B cell (primary cell): ENCODE data around the gene PPP1R13B. TPM values are rescaled to one million over a fixed set of nuclear protein-coding genes. Genes with fewer than 3 reads are reported as not detected.

ENCODE experiments used
- ATAC-seq: fragments of 200-7000 bp; cut with Tn5 transposase; one replicate; pipeline ENCODE4 v1.10.0; 2021; ENCODE audit warnings: low read depth, mild to moderate bottlenecking, moderate number of reproducible peaks, moderate library complexity
- CTCF ChIA-PET: fragments of 350-600 bp; sonication (Branson Sonifier 250); formaldehyde crosslinking; loops from one replicate; lab custom pipeline; 2021; ENCODE audit warnings: antibody characterized with exemption, inconsistent platforms; lab: Charles Lee
- POLR2A ChIA-PET: fragments of 350-600 bp; sonication (Branson Sonifier 250); formaldehyde crosslinking; loops from one replicate; lab custom pipeline; 2021; ENCODE audit warnings: antibody characterized with exemption; lab: Charles Lee
- DNase-seq: peaks from one replicate; pipeline ENCODE4 v3.0.0; 2013
- H2AFZ ChIP-seq: 2 replicates; pipeline ENCODE4 v1.6.1; 2012; ENCODE audit warnings: mild to moderate bottlenecking, low read depth, low read length; ENCODE audit not compliant: insufficient read depth, poor library complexity, severe bottlenecking
- H3K27ac ChIP-seq, 2 donors: 1 replicate in 1 of 2; 2 replicates in 1 of 2; pipeline ENCODE4 v1.5.1; 2012 to 2013; ENCODE audit warnings: low read length in 2 of 2, mild to moderate bottlenecking in 2 of 2, moderate library complexity in 1 of 2
- H3K27me3 ChIP-seq, 4 experiments: fragments of 200-600 bp in 1 of 4; sonication (generic) in 1 of 4; replicated peaks in 1 of 4; 1 replicate in 2 of 4; 2 replicates in 2 of 4; pipeline versions ENCODE4 v1.6.1 to v1.7.0; 2013 to 2016; ENCODE audit warnings: low read length in 3 of 4, mild to moderate bottlenecking in 2 of 4, mixed read lengths in 1 of 4, moderate library complexity in 1 of 4; ENCODE audit not compliant: insufficient read depth in 4 of 4, control insufficient read depth in 3 of 4; ENCODE audit errors: control extremely low read depth in 1 of 4
- H3K36me3 ChIP-seq, 2 experiments: replicated peaks in 1 of 2; 1 replicate in 1 of 2; 2 replicates in 1 of 2; pipeline versions ENCODE4 v1.6.1 to v1.7.1; 2013; ENCODE audit warnings: low read length in 1 of 2; ENCODE audit not compliant: insufficient read depth in 2 of 2, control insufficient read depth in 1 of 2; ENCODE audit errors: control extremely low read depth in 1 of 2, extremely low read depth in 1 of 2
- H3K4me1 ChIP-seq, 2 donors: fragments of 200-600 bp in 1 of 2; sonication (generic) in 1 of 2; 1 replicate in 1 of 2; 2 replicates in 1 of 2; pipeline versions ENCODE4 v1.5.1 to v1.6.1; 2013 to 2017; ENCODE audit warnings: low read length in 2 of 2; ENCODE audit not compliant: control insufficient read depth in 2 of 2, insufficient read depth in 2 of 2
- H3K4me2 ChIP-seq: replicated peaks from 2 replicates; pipeline ENCODE3; 2012; ENCODE audit warnings: mild to moderate bottlenecking, low read depth, low read length; ENCODE audit not compliant: poor library complexity, severe bottlenecking
- H3K4me3 ChIP-seq, 5 experiments: fragments of 200-600 bp in 1 of 5; sonication (generic) in 1 of 5; 1 replicate in 3 of 5; 2 replicates in 2 of 5; pipeline versions ENCODE4 v1.5.1 to v1.7.0; 2011 to 2016; ENCODE audit warnings: low read length in 4 of 5, mild to moderate bottlenecking in 4 of 5, low read depth in 2 of 5, control low read depth in 1 of 5, moderate library complexity in 1 of 5; ENCODE audit not compliant: insufficient read depth in 1 of 5; ENCODE audit errors: control extremely low read depth in 1 of 5, extremely low read depth in 1 of 5
- H3K79me2 ChIP-seq: fragments of 200-600 bp; sonication (generic); one replicate; pipeline ENCODE4 v1.6.0; 2016; ENCODE audit warnings: low read length; ENCODE audit not compliant: control insufficient read depth, insufficient read depth
- H3K9ac ChIP-seq: fragments of 200-600 bp; sonication (generic); 2 replicates; pipeline ENCODE4 v1.6.1; 2017; ENCODE audit warnings: mild to moderate bottlenecking, low read length, moderate library complexity
- H3K9me3 ChIP-seq, 3 donors: one replicate each; pipeline versions ENCODE4 v1.6.1 to v1.7.1; 2013; ENCODE audit warnings: low read length in 2 of 3; ENCODE audit not compliant: control insufficient read depth in 2 of 3, insufficient read depth in 1 of 3; ENCODE audit errors: control extremely low read depth in 1 of 3
- H4K20me1 ChIP-seq: 2 replicates; pipeline ENCODE4 v1.6.0; 2012; ENCODE audit warnings: mild to moderate bottlenecking, low read length; ENCODE audit not compliant: insufficient read depth, control insufficient read depth, poor library complexity, severe bottlenecking
- H3K27ac Mint-ChIP-seq: one replicate; pipeline ENCODE4 v1.8.0; 2021; ENCODE audit warnings: mixed read lengths
- H3K27me3 Mint-ChIP-seq: one replicate; pipeline ENCODE4 v1.8.0; 2021; ENCODE audit warnings: mixed read lengths
- H3K4me1 Mint-ChIP-seq: one replicate; pipeline ENCODE4 v1.8.0; 2021; ENCODE audit warnings: mixed read lengths
- H3K4me3 Mint-ChIP-seq: one replicate; pipeline ENCODE4 v1.8.0; 2021; ENCODE audit warnings: mixed read lengths
- H3K9me3 Mint-ChIP-seq: one replicate; pipeline ENCODE4 v1.8.0; 2022; ENCODE audit warnings: mixed read lengths; ENCODE audit not compliant: insufficient read depth
- CTCF ChIP-seq: fragments of 200-600 bp; IDR thresholded peaks from one replicate; pipeline ENCODE4 v1.8.0; 2022; ENCODE audit warnings: antibody characterized with exemption, mild to moderate bottlenecking
- EZH2 ChIP-seq: IDR thresholded peaks from 2 replicates; pipeline ENCODE4 v1.6.1; 2012; ENCODE audit warnings: borderline replicate concordance, low read depth, mild to moderate bottlenecking, moderate library complexity, low read length; ENCODE audit not compliant: insufficient read depth, poor library complexity, severe bottlenecking
- WGBS: methylation state at CpG from one replicate; pipeline ENCODE4 v1.1.5; 2013; ENCODE audit warnings: missing lambda C conversion rate; ENCODE audit not compliant: insufficient coverage; 5-methylcytosine and 5-hydroxymethylcytosine counted together
- intact Hi-C: fragments of 100-400 bp; cut with micrococcal nuclease; formaldehyde crosslinking; loops from one replicate; pipeline ENCODE4 v1.10.0; 2022
- polyA plus RNA-seq: library from polyadenylated mRNA; depleted of rRNA; stranded (reverse); fragments of >200 nt; gene quantifications from 2 replicates; pipeline ENCODE4 v1.2.3, GENCODE V29; 2012
- total RNA-seq, 2 donors: library from RNA; stranded (reverse); fragments of 120-200 nt in 1 of 2; gene quantifications; 1 replicate in 1 of 2; 2 replicates in 1 of 2; pipeline versions ENCODE4 v1.2.3 to v1.2.4, GENCODE V29; 2013 to 2022

PPP1R13B gene
- total and polyA plus RNA-seq, 2 donors (not counting 1 experiment from before 2014, with no cell fraction given), result 10.1 to 27.7 TPM

GRCh38 chr14:103770500-103770899, 76.9 kb downstream of the PPP1R13B start:
- Mint-ChIP-seq H3K4me3 (no peak overlapping the region), H3K27me3 (no peaks in the 10 kb centered on the region), H3K27ac (no peak overlapping the region), H3K4me1 (no peaks in the 10 kb centered on the region), H3K9me3 (peaks cover 2% of the 10 kb centered on the region)
- no peak overlapping the region for H3K4me3 ChIP-seq
- no peaks in the 10 kb centered on the region for H3K79me2 ChIP-seq
- CTCF ChIA-PET, result no interaction called here
- no peak overlapping the region for H3K9ac ChIP-seq
- no peak overlapping the region for H2AFZ ChIP-seq
- H3K36me3 ChIP-seq, result no peaks in the 10 kb centered on the region
- 86% methylated on average over 1 of the region's 2 CpGs for WGBS
- H4K20me1 ChIP-seq, result no peaks in the 10 kb centered on the region
- intact Hi-C loops, result no loop called here
- H3K9me3 ChIP-seq, result peaks cover 0 to 7% (median 5%) of the 10 kb centered on the region in 3 donors
- H3K27me3 ChIP-seq, result no peaks in the 10 kb centered on the region
- H3K4me2 ChIP-seq, result no peak overlapping the region
- DNase-seq (no peak), ATAC-seq (no peak)
- H3K27ac ChIP-seq, result no peak overlapping the region
- POLR2A ChIA-PET, result no interaction called here
- TF ChIP-seq EZH2 (no peak), CTCF (no peak)
- no peaks in the 10 kb centered on the region for H3K4me1 ChIP-seq

GRCh38 chr14:103767336-103767894, 80.0 kb downstream of the PPP1R13B start:
- no peak for ATAC-seq
- no peaks in the 10 kb centered on the region for H3K27me3 Mint-ChIP-seq
- no peak overlapping the region for H3K4me3 ChIP-seq
- H3K27ac Mint-ChIP-seq, result no peak overlapping the region
- H3K79me2 ChIP-seq, result no peaks in the 10 kb centered on the region
- H3K27me3 ChIP-seq, result no peaks in the 10 kb centered on the region
- no peak overlapping the region for H3K4me3 Mint-ChIP-seq
- peaks cover 4% of the 10 kb centered on the region for H3K4me1 Mint-ChIP-seq
- no peak overlapping the region for H2AFZ ChIP-seq
- no peak overlapping the region for H3K27ac ChIP-seq
- ChIA-PET CTCF (no interaction called here), POLR2A (no interaction called here)
- H3K9ac ChIP-seq, result no peak overlapping the region
- H3K9me3 ChIP-seq, result peaks cover 0 to 5% (median under 1%) of the 10 kb centered on the region in 3 donors
- H4K20me1 ChIP-seq, result no peaks in the 10 kb centered on the region
- TF ChIP-seq EZH2 (no peak), CTCF (no peak)
- H3K36me3 ChIP-seq, result no peaks in the 10 kb centered on the region
- no peak overlapping the region for H3K4me2 ChIP-seq
- H3K9me3 Mint-ChIP-seq, result peaks cover 2% of the 10 kb centered on the region
- DNase-seq, result no peak
- no peaks in the 10 kb centered on the region for H3K4me1 ChIP-seq
- 94% methylated on average over 4 of the region's 4 CpGs for WGBS
- intact Hi-C loops, result no loop called here
